ENCODE data around the gene IL17B. TPM values are rescaled to one million over a fixed set of nuclear protein-coding genes. Genes with fewer than 3 reads are reported as not detected.
"Not testable (repeated sequence)": the region's sequence is repeated elsewhere in the genome, so short reads cannot be mapped to it uniquely, and the experiment has no call there.

Gene IL17B
- total and polyA plus RNA-seq, 7 donors, result 0.08 to 0.58 (median 0.42) TPM; not detected in 4

DNA sequence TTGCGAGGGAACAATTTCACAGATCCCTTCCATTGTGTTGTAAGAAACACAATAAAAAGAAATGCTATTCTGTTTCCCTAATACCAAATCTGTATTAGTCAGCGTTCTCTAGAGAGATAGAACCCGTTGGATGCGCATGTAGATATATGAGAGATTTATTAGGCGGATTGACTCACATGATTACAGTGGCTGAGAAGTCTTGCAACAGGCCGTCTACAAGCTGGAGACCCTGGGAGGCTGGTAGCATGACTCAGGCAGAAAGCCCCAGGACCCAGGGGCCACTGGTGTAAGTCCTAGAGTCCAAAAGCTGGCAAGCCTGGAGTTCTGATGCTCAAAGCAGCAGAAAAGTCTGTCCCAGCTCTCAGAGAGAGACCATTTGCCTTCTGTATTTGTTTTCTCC, 18.4 kb upstream of the IL17B start:
- intact Hi-C loops (cut with DNase I), result no loop called here
- 83 to 88% (median 84%) methylated on average over 6 of the region's 6 CpGs for WGBS, 3 donors
- H3K4me3 ChIP-seq, result no peak overlapping the region
- no peaks in the 10 kb centered on the region for H3K27me3 ChIP-seq (ENCODE audit: insufficient read depth in 3 of 3, low read length in 2 of 3)
- no peaks in the 10 kb centered on the region for H3K4me1 ChIP-seq
- TF ChIP-seq, protein P1, sequence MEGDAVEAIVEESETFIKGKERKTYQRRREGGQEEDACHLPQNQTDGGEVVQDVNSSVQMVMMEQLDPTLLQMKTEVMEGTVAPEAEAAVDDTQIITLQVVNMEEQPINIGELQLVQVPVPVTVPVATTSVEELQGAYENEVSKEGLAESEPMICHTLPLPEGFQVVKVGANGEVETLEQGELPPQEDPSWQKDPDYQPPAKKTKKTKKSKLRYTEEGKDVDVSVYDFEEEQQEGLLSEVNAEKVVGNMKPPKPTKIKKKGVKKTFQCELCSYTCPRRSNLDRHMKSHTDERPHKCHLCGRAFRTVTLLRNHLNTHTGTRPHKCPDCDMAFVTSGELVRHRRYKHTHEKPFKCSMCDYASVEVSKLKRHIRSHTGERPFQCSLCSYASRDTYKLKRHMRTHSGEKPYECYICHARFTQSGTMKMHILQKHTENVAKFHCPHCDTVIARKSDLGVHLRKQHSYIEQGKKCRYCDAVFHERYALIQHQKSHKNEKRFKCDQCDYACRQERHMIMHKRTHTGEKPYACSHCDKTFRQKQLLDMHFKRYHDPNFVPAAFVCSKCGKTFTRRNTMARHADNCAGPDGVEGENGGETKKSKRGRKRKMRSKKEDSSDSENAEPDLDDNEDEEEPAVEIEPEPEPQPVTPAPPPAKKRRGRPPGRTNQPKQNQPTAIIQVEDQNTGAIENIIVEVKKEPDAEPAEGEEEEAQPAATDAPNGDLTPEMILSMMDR (IDR thresholded peaks at IDR 0.05), result no peak
- H3K36me3 ChIP-seq (ENCODE audit: insufficient read depth in 1 of 2, low read depth in 1 of 2), result no peaks in the 10 kb centered on the region
- peak in 3 of 4 donors; percentile 28 to 74 (median 61) for ATAC-seq
- no peak overlapping the region for H3K27ac ChIP-seq
- H3K9me3 ChIP-seq, result no peaks in the 10 kb centered on the region
- DNase-seq, result peak in 1 of 2 donors; percentile 75

DNA sequence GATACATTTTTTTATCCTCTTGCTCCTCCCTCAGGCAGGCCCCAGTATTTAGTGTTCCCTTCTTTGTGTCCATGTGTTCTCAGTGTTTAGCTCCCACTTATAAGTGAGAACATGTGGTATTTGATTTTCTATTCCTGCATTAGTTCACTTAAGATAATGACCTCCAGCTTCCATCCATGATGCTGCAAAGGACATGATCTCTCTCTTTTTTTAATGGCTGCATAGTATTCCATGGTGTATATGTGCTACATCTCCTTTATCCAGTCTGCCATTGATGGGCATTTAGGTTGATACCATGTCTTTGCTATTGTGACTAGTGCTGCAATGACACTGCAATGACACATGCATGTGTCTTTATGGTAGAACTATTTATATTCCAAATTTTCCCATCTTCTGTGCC, 15.9 kb upstream of the IL17B start:
- H3K4me3 ChIP-seq; H3K36me3 ChIP-seq (ENCODE audit: insufficient read depth in 1 of 2, low read depth in 1 of 2); intact Hi-C loops (cut with DNase I); H3K27me3 ChIP-seq (ENCODE audit: insufficient read depth in 3 of 3, low read length in 2 of 3); DNase-seq; H3K27ac ChIP-seq; H3K9me3 ChIP-seq; ATAC-seq; H3K4me1 ChIP-seq: not testable (repeated sequence)

- DNase-seq (no peak), ATAC-seq (no peak)
- WGBS, 3 donors, result 89 to 97% (median 92%) methylated on average over 19 of the region's 19 CpGs
- TF ChIP-seq, protein P1 (IDR thresholded peaks at IDR 0.05), result no peak
- intact Hi-C loops (cut with DNase I), result no loop called here
- no peaks in the 10 kb centered on the region for H3K36me3 ChIP-seq (ENCODE audit: insufficient read depth in 1 of 2, low read depth in 1 of 2)
- H3K9me3 ChIP-seq, result no peaks in the 10 kb centered on the region
- H3K27me3 ChIP-seq (ENCODE audit: insufficient read depth in 3 of 3, low read length in 2 of 3), result peaks cover 0 to 2% (median 0%) of the 10 kb centered on the region in 3 donors
- H3K4me1 ChIP-seq, result peaks cover 8% of the 10 kb centered on the region
- H3K27ac ChIP-seq, result no peak overlapping the region
- H3K4me3 ChIP-seq, result no peak overlapping the region
Measured at GRCh38 chr5:149392718-149393117, 13.6 kb upstream of the IL17B start.

DNA sequence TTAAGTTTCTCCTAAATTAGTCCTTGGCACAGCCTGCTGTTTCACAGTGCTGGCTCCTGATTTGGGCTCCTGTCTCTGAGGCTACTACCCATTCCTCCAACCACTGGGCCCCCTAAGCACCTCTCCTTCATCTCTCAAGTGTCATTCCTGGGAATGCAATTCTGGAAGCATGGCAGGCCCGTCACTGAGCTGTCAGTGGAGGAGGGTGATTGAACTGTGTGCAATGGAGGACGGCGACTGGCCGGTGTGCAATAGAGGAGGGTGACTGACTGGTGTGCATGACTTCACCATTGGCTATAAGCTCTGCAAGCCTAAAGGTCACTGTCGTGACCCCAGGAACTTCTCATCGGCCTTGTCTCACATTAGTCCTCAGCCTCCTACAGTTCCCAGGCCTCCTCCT, 12.4 kb upstream of the IL17B start:
- Histone ChIP-seq H3K4me3 (no peak overlapping the region), H3K4me1 (peaks cover 17% of the 10 kb centered on the region), H3K27me3 (ENCODE audit: insufficient read depth in 3 of 3, low read length in 2 of 3) (peaks cover 0 to 2% (median 0%) of the 10 kb centered on the region in 3 donors), H3K27ac (no peak overlapping the region), H3K9me3 (no peaks in the 10 kb centered on the region), H3K36me3 (ENCODE audit: insufficient read depth in 1 of 2, low read depth in 1 of 2) (no peaks in the 10 kb centered on the region)
- TF ChIP-seq, protein P1 (IDR thresholded peaks at IDR 0.05), result no peak
- intact Hi-C loops (cut with DNase I), result no loop called here
- WGBS, 3 donors, result 87 to 95% (median 90%) methylated on average over 6 of the region's 6 CpGs
- ATAC-seq (no peak), DNase-seq (no peak)

GRCh38 chr5:149391076-149391475, 12.0 kb upstream of the IL17B start:
- WGBS, 3 donors, result 75 to 87% (median 83%) methylated on average over 6 of the region's 6 CpGs
- H3K4me3 ChIP-seq; H3K9me3 ChIP-seq; H3K27ac ChIP-seq; H3K27me3 ChIP-seq (ENCODE audit: insufficient read depth in 3 of 3, low read length in 2 of 3); DNase-seq; H3K36me3 ChIP-seq (ENCODE audit: insufficient read depth in 1 of 2, low read depth in 1 of 2); ATAC-seq; intact Hi-C loops (cut with DNase I): not testable (repeated sequence)
- peaks cover 17% of the 10 kb centered on the region for H3K4me1 ChIP-seq

Measured in psoas muscle (tissue), 8 donors.